GM19099 (cell line): ENCODE measurements around the gene MELK.

ENCODE experiments used
- POLR2A ChIP-seq: IDR thresholded peaks from 3 replicates; pipeline ENCODE4 v1.6.1; 2011; ENCODE audit warnings: low read depth; ENCODE audit not compliant: insufficient read length; ENCODE audit errors: extremely low read depth

Gene MELK

DNA sequence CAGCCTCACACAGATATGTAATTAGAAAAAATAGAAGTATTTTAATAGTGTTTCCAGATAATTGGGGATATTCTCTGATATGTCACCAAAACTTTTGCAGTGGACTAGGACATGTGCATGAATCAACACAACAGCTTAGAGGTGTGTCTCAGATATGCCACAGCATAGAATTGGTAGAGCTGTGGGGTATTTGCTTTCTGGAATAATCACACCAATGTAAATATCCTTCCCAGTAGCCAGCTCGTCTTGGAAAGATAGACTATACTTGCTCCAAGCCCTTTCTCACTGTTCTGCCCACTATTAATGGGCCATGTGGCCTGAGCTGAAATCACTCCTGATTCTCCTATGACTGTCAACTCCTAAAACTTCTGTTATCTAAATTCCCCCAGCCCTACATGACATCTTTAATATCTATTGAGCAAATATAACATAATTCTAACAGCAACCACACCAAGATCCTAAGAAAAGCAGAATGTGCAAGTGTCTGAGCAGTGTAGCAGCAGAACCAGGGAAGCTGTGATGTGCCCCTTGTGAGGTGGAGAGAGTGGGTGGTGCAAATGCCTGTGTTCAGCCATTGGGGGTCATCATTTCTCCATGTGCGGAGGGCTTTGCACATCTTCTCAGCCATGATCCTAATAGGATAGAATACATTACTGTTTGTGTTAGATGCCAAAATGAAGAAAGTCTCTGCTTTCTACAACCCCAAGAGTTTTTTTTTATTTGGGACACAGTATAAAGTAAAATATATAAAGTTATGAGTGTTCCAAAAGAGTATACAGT, 65.0 kb downstream of the MELK start:
- TF ChIP-seq POLR2A: no peak

DNA sequence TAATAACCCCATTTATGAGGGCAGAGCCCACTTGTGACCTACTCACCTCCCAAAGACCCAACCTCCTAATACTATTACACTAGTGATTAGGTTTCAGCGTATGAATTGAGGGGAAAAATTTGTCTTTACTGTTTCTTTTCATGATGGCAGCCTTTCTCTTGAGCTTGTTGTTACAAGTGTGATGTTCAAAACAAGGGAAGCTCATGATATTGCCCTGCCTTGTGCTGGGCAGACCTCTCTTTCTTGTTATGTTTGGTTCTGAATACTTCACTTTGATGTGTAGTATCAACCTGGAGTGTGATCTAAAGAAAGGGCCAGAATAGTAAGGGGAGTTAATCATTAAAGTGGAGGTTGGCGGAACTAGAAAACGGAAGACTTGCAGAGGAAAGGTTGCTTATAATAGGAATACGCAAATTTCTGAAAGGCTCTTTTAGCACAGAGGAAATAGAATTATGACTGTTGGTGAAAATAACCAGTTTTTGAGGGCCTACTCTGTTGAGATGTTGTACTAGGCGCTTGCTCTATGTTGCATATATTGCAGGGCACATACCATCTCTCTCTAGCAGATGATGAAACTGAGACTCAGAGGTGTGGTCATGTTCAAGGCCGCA, 68.2 kb downstream of the MELK start:
- peak; percentile 40 for TF ChIP-seq POLR2A

DNA sequence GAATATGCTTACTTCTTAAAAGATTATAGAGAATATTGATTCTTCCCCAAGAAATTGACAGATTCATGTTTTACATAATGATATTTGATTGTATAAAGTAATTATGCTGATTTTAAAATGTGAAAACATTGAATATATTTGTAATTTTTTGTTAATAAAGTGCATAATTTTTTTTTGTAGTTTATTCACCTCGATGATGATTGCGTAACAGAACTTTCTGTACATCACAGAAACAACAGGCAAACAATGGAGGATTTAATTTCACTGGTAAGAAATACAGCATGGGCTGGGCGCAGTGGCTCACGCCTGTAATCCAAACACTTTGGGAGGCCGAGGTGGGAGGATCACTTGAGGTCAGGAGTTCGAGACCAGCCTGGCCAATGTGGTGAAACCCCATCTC, 70.1 kb downstream of the MELK start:
- no peak for TF ChIP-seq POLR2A

DNA sequence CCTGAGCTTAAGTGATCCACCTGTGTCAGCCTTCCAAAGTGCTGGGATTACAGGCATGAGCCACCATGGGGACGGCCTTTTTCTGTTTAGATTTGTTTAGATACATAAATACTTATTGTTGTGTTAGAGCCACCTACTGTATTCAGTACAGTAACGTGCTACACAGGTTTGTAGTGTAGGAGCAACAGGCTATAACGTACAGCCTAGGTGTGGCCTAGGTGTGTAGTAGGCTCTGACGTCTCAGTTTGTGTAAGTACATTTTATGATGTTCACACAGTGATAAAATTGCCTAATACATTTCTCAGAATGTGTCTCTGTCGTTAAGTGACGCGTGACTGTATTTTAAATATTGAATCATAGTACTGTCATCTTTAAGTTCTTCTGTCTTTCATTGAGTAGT, 84.1 kb downstream of the MELK start:
- no peak for TF ChIP-seq POLR2A

DNA sequence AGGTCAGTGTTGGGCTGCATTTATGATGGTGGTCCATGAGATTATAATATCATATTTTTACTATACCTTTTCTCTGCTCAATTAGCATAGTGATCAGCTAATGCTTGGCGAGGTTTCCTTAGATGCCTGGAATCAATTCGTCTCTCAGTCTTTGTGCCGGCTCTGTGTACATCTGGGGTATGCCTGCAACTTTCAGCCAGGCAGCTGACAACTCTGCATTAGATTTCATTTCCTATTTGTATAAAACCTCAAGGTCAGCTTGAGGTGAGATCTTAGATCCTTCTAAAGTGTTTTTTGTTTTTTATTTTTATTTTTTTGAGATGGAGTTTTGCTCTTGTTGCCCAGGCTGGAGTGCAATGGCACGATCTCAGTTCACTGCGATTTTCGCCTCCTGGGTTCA, 86.8 kb downstream of the MELK start:
- TF ChIP-seq POLR2A: no peak

DNA sequence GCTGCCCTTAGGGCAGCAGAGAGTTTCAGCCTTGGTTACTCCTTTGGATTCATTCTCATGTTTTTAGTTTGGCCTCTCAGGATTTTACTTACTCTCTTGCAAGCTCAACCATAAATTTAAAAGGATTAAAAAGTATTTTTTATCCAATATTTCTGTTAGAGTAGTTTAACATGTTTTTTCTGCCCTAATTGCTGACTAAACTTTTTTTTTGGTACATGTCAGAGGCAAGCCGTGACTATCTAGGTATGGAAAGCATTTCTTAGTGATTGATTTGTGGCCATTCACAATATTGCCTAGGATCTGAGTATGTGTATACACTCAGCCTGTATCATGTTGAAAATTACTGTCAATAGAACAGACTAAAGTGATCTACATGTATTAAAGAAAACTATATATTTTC, 92.1 kb downstream of the MELK start:
- TF ChIP-seq POLR2A: no peak

DNA sequence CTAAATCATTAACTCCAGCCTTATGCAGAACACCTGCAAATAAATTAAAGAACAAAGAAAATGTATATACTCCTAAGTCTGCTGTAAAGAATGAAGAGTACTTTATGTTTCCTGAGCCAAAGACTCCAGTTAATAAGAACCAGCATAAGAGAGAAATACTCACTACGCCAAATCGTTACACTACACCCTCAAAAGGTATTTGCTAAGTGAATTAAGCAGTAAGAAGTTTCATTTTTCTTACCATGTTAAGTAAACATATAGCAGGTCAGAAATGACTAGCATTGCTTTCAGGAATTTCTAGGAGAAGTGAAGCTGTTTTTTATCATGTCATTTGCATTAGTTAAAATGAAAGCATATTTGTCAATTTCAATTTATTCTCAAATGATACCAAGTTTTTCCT, 92.7 kb downstream of the MELK start:
- no peak for TF ChIP-seq POLR2A

DNA sequence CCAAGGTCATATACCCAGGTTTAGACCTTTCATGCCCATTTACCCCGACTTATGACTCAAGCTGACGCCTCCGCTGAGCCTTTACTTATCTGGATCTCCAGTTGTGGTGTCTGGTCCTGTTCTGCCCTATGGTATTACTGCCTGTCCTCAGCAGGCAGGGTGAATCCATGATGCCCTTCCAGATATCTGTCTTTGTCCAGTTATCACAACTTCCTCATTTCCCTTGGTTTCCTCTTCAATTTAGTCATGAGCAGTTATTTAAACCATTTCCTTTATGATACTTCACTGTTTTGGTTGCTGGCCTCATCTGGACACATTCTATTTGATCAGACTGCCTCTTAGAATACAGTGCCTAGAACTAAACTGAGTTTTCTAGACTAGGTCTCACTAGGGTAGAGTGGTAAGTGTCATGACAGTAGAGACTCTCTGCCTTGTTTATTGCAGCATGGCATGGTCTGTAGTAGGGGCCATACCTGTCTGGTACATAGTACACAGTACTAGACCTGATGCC, 93.3 kb downstream of the MELK start:
- no peak for TF ChIP-seq POLR2A

DNA sequence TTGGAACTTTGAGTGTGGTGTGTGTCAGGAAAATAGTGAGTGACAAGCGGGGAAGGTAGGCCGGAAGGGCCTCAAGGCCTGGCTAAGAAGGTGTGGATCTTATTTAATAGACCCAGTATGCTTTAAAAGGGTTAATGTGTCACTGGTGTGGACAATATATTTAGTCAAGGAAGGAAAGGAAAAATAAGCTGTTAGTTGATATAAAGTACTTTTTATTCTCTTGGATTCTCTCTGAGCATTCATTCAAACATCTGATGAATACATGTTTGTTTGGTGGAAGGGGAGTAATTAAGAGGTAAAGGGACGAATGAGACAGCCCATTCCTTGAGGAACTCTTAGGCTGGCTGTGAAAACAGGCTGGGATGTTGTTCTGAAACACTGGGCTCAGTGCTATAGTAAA, 98.9 kb downstream of the MELK start:
- no peak for TF ChIP-seq POLR2A

DNA sequence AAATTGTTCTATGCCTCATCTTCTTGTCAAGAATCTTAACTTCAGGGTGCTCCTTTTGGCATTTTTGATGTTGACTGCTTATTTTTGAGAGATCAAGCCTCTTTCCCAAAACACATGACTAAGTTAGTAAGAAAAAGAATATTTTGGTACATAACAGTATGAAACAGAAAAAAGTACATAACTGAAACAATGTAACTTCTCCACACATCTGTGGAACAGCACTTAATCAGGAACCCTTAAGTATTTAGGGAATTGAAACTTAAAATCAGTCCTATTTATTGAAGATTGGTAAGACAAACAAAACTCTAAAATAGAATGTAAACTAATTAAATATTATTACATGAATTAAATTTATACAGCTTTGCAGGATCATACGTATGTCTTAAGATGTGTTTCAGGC, 103.4 kb downstream of the MELK start:
- TF ChIP-seq POLR2A: no peak

DNA sequence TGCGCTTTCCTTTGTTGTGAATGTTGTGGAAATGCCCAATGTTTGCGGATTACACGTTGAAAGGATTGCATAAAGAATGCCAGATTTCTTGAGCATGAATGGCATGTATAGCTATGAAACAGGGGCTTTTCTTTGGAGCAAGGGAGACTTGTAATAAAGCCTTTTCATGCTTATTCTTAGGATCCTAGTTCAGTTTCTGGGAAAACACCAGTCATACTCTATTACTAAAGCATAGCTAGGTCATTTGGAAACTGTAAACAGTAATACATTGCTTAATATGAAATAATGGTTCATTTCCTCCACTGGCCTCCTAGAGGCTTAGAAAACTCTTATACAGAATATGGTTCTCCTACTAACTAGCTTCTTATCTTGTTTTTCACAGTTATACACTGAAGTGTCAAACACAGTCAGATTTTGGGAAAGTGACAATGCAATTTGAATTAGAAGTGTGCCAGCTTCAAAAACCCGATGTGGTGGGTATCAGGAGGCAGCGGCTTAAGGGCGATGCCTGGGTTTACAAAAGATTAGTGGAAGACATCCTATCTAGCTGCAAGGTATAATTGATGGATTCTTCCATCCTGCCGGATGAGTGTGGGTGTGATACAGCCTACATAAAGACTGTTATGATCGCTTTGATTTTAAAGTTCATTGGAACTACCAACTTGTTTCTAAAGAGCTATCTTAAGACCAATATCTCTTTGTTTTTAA, 104.2 kb downstream of the MELK start:
- no peak for TF ChIP-seq POLR2A

DNA sequence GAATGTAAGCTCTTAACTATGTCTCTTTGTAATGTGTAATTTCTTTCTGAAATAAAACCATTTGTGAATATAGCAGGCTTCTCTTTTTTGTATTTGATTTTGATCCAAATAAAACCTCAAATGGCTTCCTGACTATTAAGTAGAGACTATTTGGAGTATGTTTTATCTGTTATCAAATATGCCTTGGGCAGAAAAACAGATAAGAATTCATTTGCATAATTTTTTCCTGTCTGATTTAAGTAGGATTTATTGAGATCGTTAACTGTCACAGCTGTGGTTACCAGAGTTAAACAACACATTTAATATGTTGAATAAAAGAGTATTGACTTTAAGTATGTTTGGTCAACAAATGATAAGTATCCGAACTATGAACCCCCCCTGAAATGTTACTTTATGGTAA, 104.9 kb downstream of the MELK start:
- TF ChIP-seq POLR2A: no peak

DNA sequence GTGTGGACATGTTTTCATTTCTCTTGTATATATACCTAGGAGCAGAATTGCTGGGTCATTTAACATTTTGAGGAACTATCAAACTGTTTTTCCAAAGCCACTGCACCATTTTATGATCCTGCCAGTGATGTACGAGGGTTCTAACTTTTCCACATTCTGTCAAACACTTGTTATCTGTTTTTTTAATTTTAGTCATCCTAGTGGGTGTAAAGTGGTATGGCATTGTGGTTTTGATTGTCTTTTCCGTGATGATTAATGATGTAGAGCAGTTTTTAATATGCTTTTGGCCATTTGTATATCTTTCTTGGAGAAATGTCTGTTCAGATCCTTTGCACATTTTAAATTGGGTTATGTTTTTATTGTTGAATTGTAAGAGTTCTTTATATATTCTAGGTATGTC, 107.0 kb downstream of the MELK start:
- TF ChIP-seq POLR2A: no peak

DNA sequence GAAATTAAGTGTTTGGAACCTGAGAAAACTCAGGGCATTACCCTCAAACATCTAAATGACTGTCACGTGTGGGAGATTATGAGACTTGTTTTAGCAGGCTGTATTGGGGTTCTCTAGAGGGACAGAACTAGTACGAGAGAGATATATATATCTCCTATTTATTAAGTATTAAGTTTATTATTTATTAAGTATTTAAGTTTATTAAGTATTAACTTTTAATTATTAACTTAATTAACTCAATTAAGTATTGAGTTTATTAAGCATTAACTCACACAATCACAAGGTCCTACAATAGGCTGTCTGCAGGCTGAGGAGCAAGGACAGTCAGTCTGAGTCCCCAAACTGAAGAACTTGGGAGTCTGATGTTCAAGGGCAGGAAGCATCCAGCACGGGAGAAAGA, 113.8 kb downstream of the MELK start:
- no peak for TF ChIP-seq POLR2A

DNA sequence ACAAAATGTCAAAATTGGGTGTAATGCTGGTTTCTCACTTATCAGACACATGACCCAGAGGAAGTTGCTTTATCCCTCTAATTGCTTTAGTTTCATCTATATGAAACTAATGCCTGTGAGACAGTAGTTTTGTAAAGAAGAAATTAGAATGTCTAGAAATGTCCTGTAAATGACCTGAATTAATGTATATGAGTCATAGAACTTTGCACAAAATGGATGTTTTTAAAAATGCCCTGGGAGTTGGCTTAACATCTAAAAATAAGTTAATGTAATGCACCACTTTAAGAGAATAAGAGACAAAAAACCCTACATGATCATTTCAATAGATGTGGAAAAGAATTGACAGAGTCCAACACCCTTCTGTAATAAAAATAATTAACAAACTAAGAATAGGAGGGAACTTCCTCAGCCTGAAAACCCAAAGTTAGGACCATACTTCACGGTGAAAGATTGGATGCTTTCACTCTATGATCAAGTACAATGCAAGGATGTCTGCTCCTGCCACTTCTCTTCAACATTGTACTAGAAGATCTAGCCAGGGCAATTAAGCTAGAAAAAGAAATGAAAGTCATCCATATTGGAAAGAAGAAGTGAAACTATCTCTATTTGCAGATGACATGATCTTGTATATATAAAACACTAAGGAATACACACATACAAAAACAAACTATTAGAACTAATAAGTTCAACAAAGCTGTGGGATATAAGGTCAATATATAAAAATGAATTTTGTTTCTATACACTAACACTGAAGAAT, 117.9 kb downstream of the MELK start:
- TF ChIP-seq POLR2A: no peak
